ENCODE data around the gene SLC6A5. TPM values are rescaled to one million over a fixed set of nuclear protein-coding genes. Genes with fewer than 3 reads are reported as not detected.

Gene SLC6A5
- total RNA-seq, 4 donors from 2014 or later, result not detected

GRCh38 chr11:20634044-20634443, 34.6 kb downstream of the SLC6A5 start:
- no peak for TF ChIP-seq CTCF (IDR thresholded peaks at IDR 0.05)
- no peak for ATAC-seq (ENCODE audit: low FRiP score)
- no peak for DNase-seq (ENCODE audit: low spot score)

- DNase-seq (ENCODE audit: low spot score) (no peak), ATAC-seq (ENCODE audit: low FRiP score) (no peak)
- no peak for TF ChIP-seq CTCF (IDR thresholded peaks at IDR 0.05)
Measured at GRCh38 chr11:20634781-20635180, 35.4 kb downstream of the SLC6A5 start.

DNA sequence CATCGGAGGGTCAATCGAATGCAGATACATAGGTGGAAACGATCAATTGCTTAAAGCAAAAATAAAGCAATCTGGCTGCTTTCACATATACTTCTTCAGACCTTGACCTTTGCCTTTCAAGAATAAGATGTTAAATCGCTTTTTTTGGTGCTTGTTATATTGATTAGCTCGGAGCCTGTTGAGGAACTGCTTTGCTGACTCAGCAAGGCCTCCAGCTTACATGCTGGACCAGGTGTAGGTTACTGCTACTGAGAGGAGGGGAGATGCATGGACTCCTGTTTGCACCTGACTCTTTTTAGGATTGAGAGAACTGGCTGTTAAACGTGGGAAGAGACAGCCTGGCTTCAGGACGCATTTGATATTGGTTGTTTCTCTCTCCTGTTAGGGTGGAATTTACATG, 38.7 kb downstream of the SLC6A5 start:
- no peak for ATAC-seq (ENCODE audit: low FRiP score)

DNA sequence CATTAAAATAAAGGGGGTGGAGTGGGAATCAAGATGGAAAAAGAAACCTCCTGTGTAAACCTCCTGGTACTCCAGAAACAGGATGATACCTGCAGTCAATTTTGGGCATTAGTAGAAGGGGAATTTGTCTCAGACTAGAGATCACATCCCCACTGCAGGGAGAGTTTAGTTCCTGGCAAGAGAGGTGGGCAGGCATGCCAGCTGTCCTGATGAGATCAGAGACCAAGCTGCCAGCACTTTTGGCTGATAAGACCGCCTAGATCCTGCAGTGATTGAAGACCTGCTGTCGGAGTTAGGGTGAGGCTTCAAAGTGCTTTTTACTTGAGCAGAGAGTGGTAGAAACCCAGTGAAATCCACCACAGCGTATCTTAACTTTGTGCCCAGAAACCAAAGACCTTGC, 40.3 kb downstream of the SLC6A5 start:
- DNase-seq (ENCODE audit: low spot score) (no peak), ATAC-seq (ENCODE audit: low FRiP score) (no peak)
- no peak for TF ChIP-seq CTCF (IDR thresholded peaks at IDR 0.05)

More for the DNA sequence above, 38.7 kb downstream of the SLC6A5 start:
- DNase-seq (ENCODE audit: low spot score), result no peak
- TF ChIP-seq CTCF (IDR thresholded peaks at IDR 0.05), result no peak

DNA sequence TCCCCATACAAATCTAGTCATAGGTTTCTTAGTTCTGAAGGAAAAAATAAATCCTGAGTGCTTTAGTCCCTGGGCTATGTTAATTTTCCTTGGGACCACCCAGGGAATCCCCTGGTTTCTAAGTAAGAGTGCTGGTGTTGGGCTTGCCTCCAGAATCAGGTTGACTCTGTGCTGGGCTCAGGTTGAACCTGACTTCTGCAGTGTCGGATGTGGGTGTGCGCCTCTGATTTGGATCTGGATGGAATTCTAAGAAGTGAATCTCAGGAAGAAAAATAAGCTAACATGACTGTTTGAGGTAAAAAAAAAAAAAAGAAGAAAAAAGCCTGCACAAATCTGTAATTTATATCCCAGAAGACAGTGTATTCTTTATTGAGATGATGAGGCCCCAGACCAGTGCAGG, 41.0 kb downstream of the SLC6A5 start:
- ATAC-seq (ENCODE audit: low FRiP score) (no peak), DNase-seq (ENCODE audit: low spot score) (no peak)
- no peak for TF ChIP-seq CTCF (IDR thresholded peaks at IDR 0.05)

DNA sequence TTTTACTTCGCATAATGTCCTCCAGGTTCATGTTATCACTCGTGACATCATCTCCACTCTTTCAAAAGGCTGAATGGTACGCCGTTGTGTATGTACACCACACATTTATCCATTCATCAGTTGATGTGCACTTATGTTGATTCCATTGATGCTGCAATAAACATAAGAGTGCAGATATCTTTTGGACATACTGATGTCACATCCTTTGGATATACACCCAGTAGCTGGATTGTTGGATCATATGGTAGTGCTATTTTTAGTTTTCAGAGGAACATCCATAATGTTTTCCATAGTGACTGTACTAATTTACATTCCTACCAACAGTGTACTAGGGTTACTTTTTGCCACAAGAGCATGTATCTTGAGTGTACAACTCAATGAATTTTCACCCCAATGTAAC, 45.0 kb downstream of the SLC6A5 start:
- no peak for DNase-seq (ENCODE audit: low spot score)
- no peak for ATAC-seq (ENCODE audit: low FRiP score)
- TF ChIP-seq CTCF (IDR thresholded peaks at IDR 0.05), result no peak

- peak in 1 of 3 donors; percentile 25 for TF ChIP-seq CTCF (IDR thresholded peaks at IDR 0.05)
- DNase-seq (ENCODE audit: low spot score) (no peak), ATAC-seq (ENCODE audit: low FRiP score) (no peak)
Measured at GRCh38 chr11:20647976-20648565, 48.7 kb downstream of the SLC6A5 start.
